ENCODE measurements around the gene DESI1.

- TF ChIP-seq POLR2AphosphoS5 (IDR thresholded peaks at IDR 0.05) (no peak), CTCF (IDR thresholded peaks at IDR 0.05) (no peak), POLR2A (IDR thresholded peaks at IDR 0.05) (no peak), EP300 (IDR thresholded peaks at IDR 0.05) (no peak)
Observed at GRCh38 chr22:41619979-41620588, 759 bp downstream of the DESI1 start.
